A549 (cell line): Measurements from ENCODE around the gene CLIP1.

Experiments
- JUN ChIP-seq, 2 experiments: fragments of >200 bp; sonication (Bioruptor Twin); formaldehyde crosslinking; IDR thresholded peaks; 2 replicates in 1 of 2; 3 replicates in 1 of 2; pipeline ENCODE4 v1.6.1; 2016 to 2017
- MAFK ChIP-seq: fragments of 450-650 bp; IDR thresholded peaks from 2 replicates; pipeline ENCODE4 v1.6.1; 2014; ENCODE audit not compliant: partially characterized antibody
- MAZ ChIP-seq: fragments of 150-350 bp; IDR thresholded peaks from 2 replicates; pipeline ENCODE4 v1.6.1; 2014; ENCODE audit warnings: antibody characterized with exemption, low read depth, low read length, borderline replicate concordance
- MYC ChIP-seq: IDR thresholded peaks from 2 replicates; pipeline ENCODE4 v1.6.1; 2012; ENCODE audit warnings: mild to moderate bottlenecking, inconsistent platforms, low read length, improper control_type of control experiment, borderline replicate concordance
- NPAS2 ChIP-seq: fragments of 250-450 bp; sonication (Bioruptor Pico); IDR thresholded peaks from 2 replicates; pipeline ENCODE4 v1.8.0; 2022; ENCODE audit warnings: mild to moderate bottlenecking, moderate library complexity, borderline replicate concordance
- POLR2A ChIP-seq: IDR thresholded peaks from 2 replicates; pipeline ENCODE4 v1.6.1; 2012; ENCODE audit warnings: mild to moderate bottlenecking, low read length
- RFX5 ChIP-seq: fragments of 450-650 bp; IDR thresholded peaks from 2 replicates; pipeline ENCODE4 v1.7.1; 2014; ENCODE audit warnings: antibody characterized with exemption, mild to moderate bottlenecking, moderate library complexity
- SMC3 ChIP-seq: fragments of >200 bp; sonication (Bioruptor Twin); formaldehyde crosslinking; IDR thresholded peaks from 3 replicates; pipeline ENCODE4 v1.6.1; 2018; ENCODE audit warnings: inconsistent platforms
- SREBF2 ChIP-seq: fragments of 450-650 bp; IDR thresholded peaks from 2 replicates; pipeline ENCODE4 v1.6.1; 2014; ENCODE audit warnings: mild to moderate bottlenecking, moderate library complexity
- TF ChIP-seq, protein P1 (sequence below): fragments of >200 bp; sonication (Bioruptor Twin); formaldehyde crosslinking; IDR thresholded peaks from 3 replicates; pipeline ENCODE4 v1.5.1; 2016
- TF ChIP-seq, protein P2 (sequence below): fragments of 450-650 bp; IDR thresholded peaks from 2 replicates; pipeline ENCODE4 v1.6.1; 2014; ENCODE audit warnings: antibody characterized with exemption
- TF ChIP-seq, protein P3 (sequence below): fragments of 200-600 bp; sonication (generic); IDR thresholded peaks from 2 replicates; pipeline ENCODE4 v1.6.1; 2016; ENCODE audit warnings: antibody characterized with exemption, mild to moderate bottlenecking, moderate library complexity

DNA sequence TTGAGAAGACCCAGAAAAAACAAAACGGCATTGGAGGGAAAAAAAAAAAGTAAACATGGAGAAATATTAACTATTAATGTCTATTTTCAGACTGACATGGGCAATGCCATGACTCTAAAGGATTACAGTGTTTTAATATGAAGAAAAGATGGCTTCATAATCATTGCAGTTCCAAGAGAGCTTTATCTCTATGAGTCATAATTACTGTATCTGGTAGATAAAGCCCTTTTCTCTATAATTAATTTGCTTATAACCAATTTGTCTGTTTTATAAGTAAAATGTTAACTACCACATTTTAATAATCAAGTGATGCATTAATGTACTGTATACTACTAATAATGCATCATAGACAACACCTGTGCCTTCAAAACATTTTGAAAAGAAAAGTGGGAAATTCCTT lies 59.7 kb downstream of the CLIP1 start:
- TF ChIP-seq JUN (IDR thresholded peaks at IDR 0.05) (no peak), SREBF2 (no peak), MAFK (no peak), POLR2A (no peak), RFX5 (no peak), MAZ (no peak), MYC (no peak), NPAS2 (CRISPR knock-in tag) (no peak), SMC3 (no peak)
- TF ChIP-seq, protein P1, sequence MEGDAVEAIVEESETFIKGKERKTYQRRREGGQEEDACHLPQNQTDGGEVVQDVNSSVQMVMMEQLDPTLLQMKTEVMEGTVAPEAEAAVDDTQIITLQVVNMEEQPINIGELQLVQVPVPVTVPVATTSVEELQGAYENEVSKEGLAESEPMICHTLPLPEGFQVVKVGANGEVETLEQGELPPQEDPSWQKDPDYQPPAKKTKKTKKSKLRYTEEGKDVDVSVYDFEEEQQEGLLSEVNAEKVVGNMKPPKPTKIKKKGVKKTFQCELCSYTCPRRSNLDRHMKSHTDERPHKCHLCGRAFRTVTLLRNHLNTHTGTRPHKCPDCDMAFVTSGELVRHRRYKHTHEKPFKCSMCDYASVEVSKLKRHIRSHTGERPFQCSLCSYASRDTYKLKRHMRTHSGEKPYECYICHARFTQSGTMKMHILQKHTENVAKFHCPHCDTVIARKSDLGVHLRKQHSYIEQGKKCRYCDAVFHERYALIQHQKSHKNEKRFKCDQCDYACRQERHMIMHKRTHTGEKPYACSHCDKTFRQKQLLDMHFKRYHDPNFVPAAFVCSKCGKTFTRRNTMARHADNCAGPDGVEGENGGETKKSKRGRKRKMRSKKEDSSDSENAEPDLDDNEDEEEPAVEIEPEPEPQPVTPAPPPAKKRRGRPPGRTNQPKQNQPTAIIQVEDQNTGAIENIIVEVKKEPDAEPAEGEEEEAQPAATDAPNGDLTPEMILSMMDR: no peak
- TF ChIP-seq, protein P2, sequence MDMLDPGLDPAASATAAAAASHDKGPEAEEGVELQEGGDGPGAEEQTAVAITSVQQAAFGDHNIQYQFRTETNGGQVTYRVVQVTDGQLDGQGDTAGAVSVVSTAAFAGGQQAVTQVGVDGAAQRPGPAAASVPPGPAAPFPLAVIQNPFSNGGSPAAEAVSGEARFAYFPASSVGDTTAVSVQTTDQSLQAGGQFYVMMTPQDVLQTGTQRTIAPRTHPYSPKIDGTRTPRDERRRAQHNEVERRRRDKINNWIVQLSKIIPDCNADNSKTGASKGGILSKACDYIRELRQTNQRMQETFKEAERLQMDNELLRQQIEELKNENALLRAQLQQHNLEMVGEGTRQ: no peak
- TF ChIP-seq, protein P3, sequence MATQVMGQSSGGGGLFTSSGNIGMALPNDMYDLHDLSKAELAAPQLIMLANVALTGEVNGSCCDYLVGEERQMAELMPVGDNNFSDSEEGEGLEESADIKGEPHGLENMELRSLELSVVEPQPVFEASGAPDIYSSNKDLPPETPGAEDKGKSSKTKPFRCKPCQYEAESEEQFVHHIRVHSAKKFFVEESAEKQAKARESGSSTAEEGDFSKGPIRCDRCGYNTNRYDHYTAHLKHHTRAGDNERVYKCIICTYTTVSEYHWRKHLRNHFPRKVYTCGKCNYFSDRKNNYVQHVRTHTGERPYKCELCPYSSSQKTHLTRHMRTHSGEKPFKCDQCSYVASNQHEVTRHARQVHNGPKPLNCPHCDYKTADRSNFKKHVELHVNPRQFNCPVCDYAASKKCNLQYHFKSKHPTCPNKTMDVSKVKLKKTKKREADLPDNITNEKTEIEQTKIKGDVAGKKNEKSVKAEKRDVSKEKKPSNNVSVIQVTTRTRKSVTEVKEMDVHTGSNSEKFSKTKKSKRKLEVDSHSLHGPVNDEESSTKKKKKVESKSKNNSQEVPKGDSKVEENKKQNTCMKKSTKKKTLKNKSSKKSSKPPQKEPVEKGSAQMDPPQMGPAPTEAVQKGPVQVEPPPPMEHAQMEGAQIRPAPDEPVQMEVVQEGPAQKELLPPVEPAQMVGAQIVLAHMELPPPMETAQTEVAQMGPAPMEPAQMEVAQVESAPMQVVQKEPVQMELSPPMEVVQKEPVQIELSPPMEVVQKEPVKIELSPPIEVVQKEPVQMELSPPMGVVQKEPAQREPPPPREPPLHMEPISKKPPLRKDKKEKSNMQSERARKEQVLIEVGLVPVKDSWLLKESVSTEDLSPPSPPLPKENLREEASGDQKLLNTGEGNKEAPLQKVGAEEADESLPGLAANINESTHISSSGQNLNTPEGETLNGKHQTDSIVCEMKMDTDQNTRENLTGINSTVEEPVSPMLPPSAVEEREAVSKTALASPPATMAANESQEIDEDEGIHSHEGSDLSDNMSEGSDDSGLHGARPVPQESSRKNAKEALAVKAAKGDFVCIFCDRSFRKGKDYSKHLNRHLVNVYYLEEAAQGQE: no peak
